HG03469 (cell line): ENCODE measurements around the gene PLBD2.

Experiments
- ATAC-seq: cut with Tn5 transposase; IDR thresholded peaks from one replicate; pipeline ENCODE4 v1.9.1; 2021; ENCODE audit warnings: mild to moderate bottlenecking, moderate library complexity, moderate number of reproducible peaks; ENCODE audit not compliant: unreplicated experiment

PLBD2 gene

DNA sequence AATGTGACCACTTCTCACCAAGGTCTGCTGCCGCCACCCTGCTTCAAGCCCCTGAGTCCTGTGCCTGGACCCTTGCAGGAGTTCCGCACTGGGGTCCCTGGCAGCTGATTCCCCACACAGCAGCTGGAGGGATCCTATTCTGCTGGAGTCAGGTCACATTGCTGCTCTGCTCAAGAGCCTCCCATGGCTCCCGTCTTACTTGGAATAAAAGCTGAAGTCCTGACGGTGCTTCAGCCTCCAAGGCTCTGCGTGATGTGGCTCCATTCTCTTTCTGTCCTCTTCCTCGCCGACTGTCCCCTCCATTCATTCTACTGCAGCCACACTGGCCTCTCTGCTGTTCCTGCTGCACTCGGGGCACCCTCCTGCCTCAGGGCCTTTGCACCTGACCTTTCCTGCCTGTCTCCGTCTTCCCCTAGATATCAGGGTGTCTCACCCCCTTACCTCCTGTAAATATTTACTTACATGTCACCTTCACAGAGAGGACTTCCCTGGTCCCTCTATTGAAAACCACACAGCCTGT, 56.2 kb downstream of the PLBD2 start:
- ATAC-seq = no peak

DNA sequence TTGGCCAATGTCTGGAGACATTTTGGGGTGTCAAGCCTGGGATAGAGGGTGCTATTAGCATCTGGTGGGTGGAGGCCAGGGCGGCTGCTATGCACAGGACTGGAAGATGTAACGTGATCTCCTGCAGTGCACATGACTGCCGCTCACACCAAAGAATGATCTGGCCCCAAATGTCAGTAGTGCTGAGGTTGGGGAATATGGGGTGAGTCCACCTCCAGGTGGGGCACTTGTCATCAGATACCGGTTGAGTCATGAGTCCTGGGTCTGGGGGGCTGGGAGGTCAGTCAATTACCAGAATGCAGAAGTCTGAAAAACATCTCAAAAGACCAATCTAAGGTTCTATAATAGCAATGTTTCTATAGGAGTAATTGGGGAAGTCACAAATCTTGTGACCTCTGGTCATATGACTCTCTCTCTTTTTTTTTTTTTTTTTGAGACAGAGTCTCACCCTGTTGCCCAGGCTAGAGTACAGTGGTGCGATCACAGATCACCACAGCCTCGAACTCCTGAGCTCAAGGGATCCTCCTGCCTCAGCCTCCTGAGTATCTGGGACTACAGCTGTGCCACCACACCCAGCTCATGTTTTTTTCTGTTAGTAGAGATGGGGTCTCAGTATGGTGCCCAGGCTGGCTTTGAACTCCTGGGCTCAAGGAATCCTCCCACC, 57.8 kb downstream of the PLBD2 start:
- no peak for ATAC-seq

- no peak for ATAC-seq
Observed at GRCh38 chr12:113418213-113418879, 60.0 kb downstream of the PLBD2 start.

DNA sequence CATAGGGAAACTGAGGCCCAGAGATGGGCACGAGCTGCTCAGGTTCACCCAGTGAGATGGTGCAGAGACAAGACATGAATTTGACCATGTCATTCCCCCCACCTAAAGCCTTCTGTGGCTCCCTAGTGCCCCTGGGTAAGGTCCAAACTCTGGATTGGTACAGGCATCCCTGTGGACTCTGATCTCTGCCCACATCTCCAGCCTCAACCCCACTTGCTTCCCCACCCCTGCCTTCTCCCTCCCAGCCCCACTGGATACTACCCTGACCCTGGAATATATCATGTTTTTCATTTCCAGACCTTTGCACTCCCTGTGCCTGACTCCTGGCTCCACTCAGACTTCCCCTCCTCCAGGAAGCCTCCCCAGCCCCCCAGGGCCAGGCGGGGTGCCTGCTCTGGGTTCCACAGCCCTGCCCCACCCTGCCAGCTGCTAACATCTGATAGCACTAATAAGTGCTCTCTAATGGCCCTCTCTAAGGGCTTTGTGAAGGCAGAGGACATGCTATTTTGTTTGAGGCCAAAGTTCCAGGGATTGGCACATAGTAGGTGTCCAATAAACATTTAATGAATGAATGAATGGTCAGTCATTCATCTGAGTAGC, 62.7 kb downstream of the PLBD2 start:
- no peak for ATAC-seq

DNA sequence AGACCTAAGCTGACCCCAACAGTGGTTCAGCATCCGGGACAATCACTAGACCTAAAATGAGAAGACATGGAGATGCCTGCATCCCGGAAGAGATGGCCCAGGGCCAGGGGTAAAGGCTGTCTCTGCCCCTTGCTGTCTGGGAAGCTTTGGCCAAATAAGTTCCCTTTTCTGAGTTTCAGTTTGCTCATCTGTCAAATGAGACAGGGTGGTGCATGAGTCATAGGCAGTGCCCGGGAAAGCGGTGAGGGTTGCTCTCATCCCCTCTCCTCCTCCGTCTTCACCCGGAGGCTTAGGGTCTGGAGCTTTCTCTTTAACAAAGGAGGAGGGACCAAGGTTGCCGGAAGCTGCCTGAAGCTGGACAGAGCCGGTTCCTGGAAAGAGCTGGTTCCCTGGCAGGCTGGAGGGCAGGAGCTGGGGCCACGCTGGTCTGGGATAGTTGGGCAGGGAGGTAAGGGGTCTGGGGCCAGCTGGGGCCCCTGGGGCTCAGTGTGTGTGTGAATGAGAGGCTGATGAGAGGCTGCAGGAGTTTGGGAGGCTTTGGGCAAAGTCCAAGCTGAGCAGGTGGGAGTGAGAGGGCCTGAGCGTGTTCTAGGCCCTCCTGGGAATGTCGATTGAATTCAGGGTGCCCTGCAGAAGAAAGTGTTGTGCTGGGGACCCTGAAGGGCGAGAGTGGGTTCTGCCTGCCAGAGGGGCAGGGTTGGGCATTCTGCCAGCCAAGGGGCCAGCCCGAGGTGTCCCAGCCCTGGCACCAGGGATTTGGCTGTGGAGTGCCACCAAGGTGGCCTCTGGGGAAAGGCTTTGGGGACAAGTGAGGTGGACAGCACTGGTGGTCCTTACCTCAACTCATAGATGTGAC, 63.9 kb downstream of the PLBD2 start, which contains the start of gene SDSL:
Gene SDSL (plus strand): TSS at position 351 of the 856 bp plus-strand sequence. CDS start 5,603 bp downstream, outside the sequence.
- ATAC-seq = peak; percentile 77

- ATAC-seq = no peak
Observed at GRCh38 chr12:113422886-113423669, 64.7 kb downstream of the PLBD2 start.

DNA sequence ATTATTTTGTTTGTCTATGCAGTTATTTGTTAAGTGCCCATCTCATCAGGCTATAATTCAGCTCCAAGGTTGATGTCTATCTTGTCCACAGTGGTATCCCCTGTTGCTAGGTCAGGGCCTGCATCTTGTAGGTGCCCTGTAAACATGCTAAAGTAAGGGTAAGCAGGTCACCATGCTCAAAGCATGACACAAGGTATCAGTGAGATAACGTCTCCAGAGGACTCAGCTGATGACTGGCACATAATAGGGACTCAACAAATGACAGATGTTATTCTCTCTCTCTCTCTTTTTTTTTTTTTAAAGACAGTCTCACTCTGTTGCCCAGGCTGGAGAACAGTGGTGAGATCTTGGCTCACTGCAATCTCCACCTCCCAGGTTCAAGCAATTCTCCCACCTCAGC, 66.1 kb downstream of the PLBD2 start:
- no peak for ATAC-seq

DNA sequence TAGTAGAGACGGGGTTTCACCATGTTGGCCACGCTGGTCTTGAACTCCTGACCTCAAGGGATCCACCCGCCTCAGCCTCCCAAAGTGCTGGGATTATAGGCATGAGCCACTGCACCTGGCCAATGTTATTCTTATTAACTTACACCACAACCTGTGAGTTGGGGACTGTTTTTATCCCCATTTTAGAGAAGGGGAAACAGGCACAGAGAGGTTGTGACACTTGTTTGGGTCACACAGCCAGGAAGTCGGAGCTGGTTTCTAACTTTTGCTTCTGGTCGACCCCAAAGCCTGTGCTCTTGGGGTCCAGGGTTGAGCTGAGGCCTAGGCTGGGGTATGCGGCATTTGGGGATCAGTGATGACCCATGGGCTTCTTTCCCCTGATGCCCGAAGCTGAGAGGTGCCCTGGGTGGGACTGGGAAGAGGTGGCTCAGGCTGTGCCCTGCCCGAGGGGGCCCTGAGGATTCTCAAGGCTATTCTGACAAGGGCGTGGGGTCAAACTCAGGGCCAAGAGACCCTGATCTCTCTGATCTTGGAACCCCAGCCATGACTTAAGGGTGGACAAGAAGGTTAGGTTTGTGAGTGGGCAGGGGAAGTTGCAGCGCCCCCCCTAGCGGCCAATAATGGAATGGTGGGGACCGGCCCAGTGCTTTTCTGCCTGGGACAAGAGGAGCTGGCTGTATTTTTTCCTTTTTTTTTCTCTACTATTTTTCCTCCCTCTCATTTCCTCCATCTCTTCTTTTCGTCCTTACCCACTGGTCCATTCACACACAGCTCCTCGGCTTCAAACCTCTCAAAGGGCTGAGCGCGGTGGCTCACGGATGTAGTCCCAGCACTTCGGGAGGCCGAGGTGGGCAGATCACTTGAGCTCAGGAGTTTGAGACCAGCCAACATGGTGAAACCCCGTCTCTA, 66.8 kb downstream of the PLBD2 start:
- ATAC-seq = no peak

- ATAC-seq = no peak
Observed at GRCh38 chr12:113425960-113426453, 67.6 kb downstream of the PLBD2 start.

DNA sequence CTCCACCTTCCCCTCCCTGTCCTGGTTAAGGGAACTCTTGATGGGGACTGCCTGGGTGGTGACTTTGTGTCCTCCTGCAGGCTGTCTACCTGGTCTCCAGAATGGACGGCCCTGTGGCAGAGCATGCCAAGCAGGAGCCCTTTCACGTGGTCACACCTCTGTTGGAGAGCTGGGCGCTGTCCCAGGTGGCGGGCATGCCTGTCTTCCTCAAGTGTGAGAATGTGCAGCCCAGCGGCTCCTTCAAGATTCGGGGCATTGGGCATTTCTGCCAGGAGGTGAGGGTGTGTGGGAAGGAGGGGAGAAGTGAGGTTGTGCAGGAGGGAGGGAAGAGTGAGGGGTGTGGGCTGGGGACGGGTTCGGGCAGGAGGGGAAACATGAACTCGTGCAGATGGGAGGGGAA, 69.5 kb downstream of the PLBD2 start:
- no peak for ATAC-seq

- ATAC-seq = no peak
Observed at GRCh38 chr12:113428482-113428881, 70.1 kb downstream of the PLBD2 start.

DNA sequence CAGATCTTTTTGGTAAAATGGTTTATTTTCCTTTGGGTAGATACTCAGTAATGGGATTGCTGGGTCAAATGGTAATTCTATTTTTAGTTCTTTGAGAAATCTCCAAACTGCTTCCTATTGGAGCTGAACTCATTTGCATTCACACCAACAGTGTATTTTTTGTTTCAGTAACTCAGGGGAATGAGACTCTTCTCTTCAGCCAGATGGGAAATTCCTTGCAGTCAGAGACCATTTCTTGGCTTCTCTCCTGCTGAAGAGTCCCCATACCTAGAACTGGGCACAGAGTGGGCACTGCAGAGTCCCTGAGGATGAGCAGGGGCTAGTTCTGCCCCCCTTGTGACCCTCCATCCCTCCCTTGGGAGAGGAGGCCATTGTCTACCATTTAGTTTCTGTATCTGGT, 74.6 kb downstream of the PLBD2 start:
- no peak for ATAC-seq

DNA sequence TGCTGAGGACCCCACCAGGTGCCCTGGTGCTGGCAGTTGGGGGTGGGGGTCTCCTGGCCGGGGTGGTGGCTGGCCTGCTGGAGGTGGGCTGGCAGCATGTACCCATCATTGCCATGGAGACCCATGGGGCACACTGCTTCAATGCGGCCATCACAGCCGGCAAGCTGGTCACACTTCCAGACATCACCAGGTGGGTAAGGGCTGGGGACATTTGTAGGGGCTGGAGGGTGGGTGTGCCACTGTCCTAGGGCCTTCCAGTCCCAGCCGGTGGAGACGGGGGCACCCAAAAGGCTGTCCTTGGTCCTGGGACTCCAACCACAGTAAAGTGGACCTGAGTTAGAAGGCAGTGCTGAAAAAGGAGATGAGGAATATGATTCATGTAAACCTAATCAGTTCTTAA, 77.0 kb downstream of the PLBD2 start:
- ATAC-seq = no peak

- no peak for ATAC-seq
Observed at GRCh38 chr12:113436586-113436985, 78.2 kb downstream of the PLBD2 start.

- no peak for ATAC-seq
Observed at GRCh38 chr12:113436993-113437728, 78.8 kb downstream of the PLBD2 start.

GRCh38 chr12:113437729-113438100, 79.3 kb downstream of the PLBD2 start:
- ATAC-seq = no peak

DNA sequence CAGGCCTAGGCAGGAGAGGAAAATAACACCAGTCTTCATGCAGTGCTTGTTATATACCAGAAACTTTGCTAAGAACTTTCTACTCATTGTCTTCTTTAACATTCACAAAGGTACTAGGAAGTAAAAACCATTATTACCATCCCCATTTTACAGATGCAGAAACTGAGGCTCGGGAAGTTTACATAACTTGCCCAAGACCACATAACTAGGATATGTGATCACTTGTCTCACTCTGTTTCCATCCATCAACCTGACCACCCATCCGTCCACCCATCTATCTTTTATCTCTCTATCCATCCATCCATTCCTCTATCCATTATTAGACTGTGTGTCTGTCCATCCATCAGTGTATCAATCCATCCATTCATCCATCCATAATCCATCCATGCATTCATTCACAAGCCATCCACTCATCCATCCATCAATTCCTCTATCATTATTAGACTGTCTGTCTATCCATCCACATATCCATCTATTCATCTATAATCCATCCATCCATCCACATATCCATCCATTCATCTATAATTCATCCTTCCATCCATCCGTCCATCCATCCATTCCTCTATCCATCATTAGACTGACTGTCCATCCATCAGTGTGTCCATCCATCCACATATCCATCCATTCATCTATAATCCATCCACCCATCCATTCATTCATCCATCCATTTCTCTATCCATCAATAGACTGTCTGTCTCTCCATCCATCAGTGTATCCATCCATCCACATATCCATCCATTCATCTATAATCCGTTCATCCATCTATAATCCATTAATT, 80.3 kb downstream of the PLBD2 start:
- no peak for ATAC-seq

DNA sequence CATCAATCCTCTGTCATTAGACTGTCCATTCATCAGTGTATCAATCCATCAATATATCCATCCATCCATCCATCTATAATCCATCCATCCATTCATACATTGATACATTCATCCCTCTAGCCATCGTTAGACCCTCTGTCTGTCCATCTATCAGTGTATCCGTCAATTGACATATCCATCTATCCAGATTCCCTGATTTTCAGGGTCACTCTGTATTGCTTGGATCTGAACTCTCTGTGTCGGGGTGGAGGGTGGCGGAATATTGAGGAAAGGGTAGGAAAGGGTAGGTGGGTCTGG, 80.9 kb downstream of the PLBD2 start:
- ATAC-seq = no peak
